ENCODE results near the gene ARRB1. TPM values are rescaled to one million over a fixed set of nuclear protein-coding genes. Genes with fewer than 3 reads are reported as not detected.

The ARRB1 gene
- total RNA-seq, 1 donor from 2014 or later = 33.1 TPM

DNA sequence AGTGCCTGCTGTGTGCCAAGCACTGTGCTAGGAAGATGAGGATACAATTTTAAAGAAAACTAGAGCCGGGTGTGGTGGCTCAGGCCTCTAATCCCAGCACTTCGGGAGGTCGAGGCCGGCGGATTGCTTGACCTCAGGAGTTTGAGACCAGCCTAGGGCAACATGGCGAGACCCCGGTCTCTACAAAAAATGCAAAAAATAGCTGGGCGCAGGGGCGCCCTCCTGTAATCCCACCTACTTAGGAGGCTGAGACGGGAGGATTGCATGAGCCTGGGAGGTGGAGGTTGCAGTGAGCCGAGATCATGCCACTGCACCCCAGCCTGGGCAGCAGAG, 102.6 kb downstream of the ARRB1 start:
- intact Hi-C loops (cut with DNase I) = loop anchor here (10.0 kb wide), 2 partner anchors 224 to 304 kb away; partner anchors contain the start of genes SPCS2 and XRRA1
- DNase-seq (ENCODE audit: extremely low spot score in 2 of 2) = no peak
- Histone ChIP-seq H3K27me3 (no peaks in the 10 kb centered on the region), H3K27ac (no peak overlapping the region), H3K4me3 (no peak overlapping the region), H3K9me3 (peaks cover 5% of the 10 kb centered on the region), H3K36me3 (no peaks in the 10 kb centered on the region), H3K4me1 (no peaks in the 10 kb centered on the region)
- no peak for TF ChIP-seq CTCF (IDR thresholded peaks at IDR 0.05)
- no peak for TF ChIP-seq POLR2A (IDR thresholded peaks at IDR 0.05)
- TF ChIP-seq POLR2AphosphoS5 (IDR thresholded peaks at IDR 0.05; ENCODE audit: insufficient read depth in 1 of 2, low read depth in 1 of 2) = no peak

- H3K4me3 ChIP-seq = no peak overlapping the region
- no peaks in the 10 kb centered on the region for H3K9me3 ChIP-seq
- intact Hi-C loops (cut with DNase I) = loop anchor here (10.0 kb wide), 2 partner anchors 222 to 302 kb away; partner anchors contain the start of genes SPCS2 and XRRA1
- no peak overlapping the region for H3K27ac ChIP-seq
- TF ChIP-seq CTCF (IDR thresholded peaks at IDR 0.05) (no peak), POLR2AphosphoS5 (IDR thresholded peaks at IDR 0.05; ENCODE audit: insufficient read depth in 1 of 2, low read depth in 1 of 2) (no peak), POLR2A (IDR thresholded peaks at IDR 0.05) (no peak)
- no peaks in the 10 kb centered on the region for H3K36me3 ChIP-seq
- H3K4me1 ChIP-seq = peaks cover 5% of the 10 kb centered on the region
- peaks cover 7% of the 10 kb centered on the region for H3K27me3 ChIP-seq
- no peak for DNase-seq (ENCODE audit: extremely low spot score in 2 of 2)
Measured at GRCh38 chr11:75246671-75247350, 104.7 kb downstream of the ARRB1 start.

DNA sequence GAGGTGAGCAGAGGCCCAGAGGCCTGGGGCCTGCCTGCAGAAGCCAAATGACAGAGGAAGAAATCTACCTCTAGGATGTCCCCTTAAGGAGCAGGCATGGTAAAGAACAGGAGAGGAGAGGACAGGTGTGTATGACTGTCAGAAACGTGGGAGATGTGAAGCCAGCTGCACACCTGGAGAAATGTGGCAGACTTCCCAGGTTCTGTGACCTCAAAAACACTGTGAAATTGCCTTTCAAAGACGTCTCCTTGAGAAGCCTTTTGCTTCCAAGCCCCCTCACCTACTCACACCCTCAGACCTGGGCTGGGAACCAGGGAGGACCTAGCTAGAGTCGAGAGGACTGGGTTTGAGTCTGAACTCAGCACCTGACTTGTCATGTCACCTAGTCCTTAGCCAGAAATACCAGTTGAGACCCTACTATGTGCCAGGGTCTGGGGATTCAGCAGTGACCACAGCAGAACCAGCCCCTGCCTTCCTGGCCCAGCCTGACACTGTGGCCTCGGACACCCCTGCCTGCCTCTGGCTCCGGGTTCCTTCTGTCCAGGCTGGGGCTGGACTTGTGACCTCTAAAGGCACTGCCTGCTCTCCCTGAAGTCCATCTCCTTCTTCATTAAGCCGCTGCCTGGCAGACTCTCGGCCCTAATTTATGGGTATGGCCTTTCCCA, 105.3 kb downstream of the ARRB1 start:
- H3K4me1 ChIP-seq = peaks cover 5% of the 10 kb centered on the region
- H3K9me3 ChIP-seq = no peaks in the 10 kb centered on the region
- H3K27ac ChIP-seq = no peak overlapping the region
- no peak for TF ChIP-seq CTCF (IDR thresholded peaks at IDR 0.05)
- no peak for TF ChIP-seq POLR2A (IDR thresholded peaks at IDR 0.05)
- TF ChIP-seq POLR2AphosphoS5 (IDR thresholded peaks at IDR 0.05; ENCODE audit: insufficient read depth in 1 of 2, low read depth in 1 of 2) = no peak
- no peaks in the 10 kb centered on the region for H3K36me3 ChIP-seq
- intact Hi-C loops (cut with DNase I) = loop anchor here (10.0 kb wide), 2 partner anchors 221 to 301 kb away; partner anchors contain the start of genes SPCS2 and XRRA1
- no peak for DNase-seq (ENCODE audit: extremely low spot score in 2 of 2)
- H3K4me3 ChIP-seq = no peak overlapping the region
- H3K27me3 ChIP-seq = peaks cover 7% of the 10 kb centered on the region

DNA sequence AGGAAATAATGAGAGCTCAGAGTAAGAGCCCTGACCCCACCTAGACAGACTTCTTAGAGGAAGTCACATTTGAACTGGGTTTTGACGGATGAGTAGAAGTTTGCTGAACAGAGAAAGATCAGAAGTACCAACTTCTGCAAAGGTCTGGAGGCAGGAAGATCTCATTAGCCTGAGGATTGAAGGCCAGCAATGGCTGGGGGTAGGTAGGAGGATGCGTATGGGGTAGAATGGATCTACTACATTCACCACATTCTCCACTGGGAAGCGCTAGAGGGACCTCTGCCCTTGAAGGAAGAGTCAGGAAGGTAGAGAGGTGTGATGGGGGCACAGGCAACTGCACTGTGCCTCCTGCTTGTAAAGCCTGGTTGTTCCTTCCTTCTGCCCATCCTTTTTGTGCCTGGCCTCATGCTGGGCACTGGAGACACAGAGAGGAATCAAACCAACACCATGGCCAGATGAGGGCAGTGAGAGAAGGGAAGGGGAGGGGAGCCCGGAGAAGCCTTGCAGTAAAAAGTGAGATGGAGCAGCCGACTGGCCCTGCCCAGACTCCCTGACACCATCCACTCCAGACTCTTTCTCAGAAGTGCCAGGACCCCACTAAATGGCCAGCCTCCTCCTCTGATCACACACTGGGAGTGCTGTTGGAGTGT, 106.0 kb downstream of the ARRB1 start:
- Histone ChIP-seq H3K27me3 (peaks cover 7% of the 10 kb centered on the region), H3K36me3 (no peaks in the 10 kb centered on the region), H3K9me3 (no peaks in the 10 kb centered on the region), H3K27ac (no peak overlapping the region), H3K4me3 (no peak overlapping the region), H3K4me1 (peaks cover 8% of the 10 kb centered on the region)
- no peak for DNase-seq (ENCODE audit: extremely low spot score in 2 of 2)
- intact Hi-C loops (cut with DNase I) = loop anchor here (2.0 to 10.0 kb wide), 3 partner anchors 101 to 301 kb away; partner anchors contain the start of genes SPCS2 and XRRA1
- TF ChIP-seq POLR2A (IDR thresholded peaks at IDR 0.05) (no peak), CTCF (IDR thresholded peaks at IDR 0.05) (no peak), POLR2AphosphoS5 (IDR thresholded peaks at IDR 0.05; ENCODE audit: insufficient read depth in 1 of 2, low read depth in 1 of 2) (no peak)
